Measurements from ENCODE around the gene PSMD13. TPM values are rescaled to one million over a fixed set of nuclear protein-coding genes. Genes with fewer than 3 reads are reported as not detected.

PSMD13 gene
- total RNA-seq, 2 experiments from 2014 or later = 56.9 to 57.8 TPM

Other genes with a start within 250 kb of the PSMD13 start
- gene SCGB1C1, start 43.9 kb upstream of the PSMD13 start, total RNA-seq = not detected
- gene BET1L, start 29.6 kb upstream of the PSMD13 start, total RNA-seq = 10 to 100 TPM; 69.5 to 72.7 TPM
- 100 to 1,000 TPM in 1 of 2 experiments, 10 to 100 TPM in 1; 99.6 to 104 TPM for gene RIC8A, start 29.3 kb upstream of the PSMD13 start, total RNA-seq
- 10 to 100 TPM; 16.4 to 18.0 TPM for gene SIRT3, start 634 bp upstream of the PSMD13 start, total RNA-seq
- 10 to 100 TPM; 14.4 to 14.7 TPM for gene NLRP6, start 41.4 kb downstream of the PSMD13 start, total RNA-seq
- gene PGGHG, start 52.1 kb downstream of the PSMD13 start, total RNA-seq = 100 to 1,000 TPM; 670 to 671 TPM
- gene IFITM5, start 62.5 kb downstream of the PSMD13 start, total RNA-seq = not detected
- 100 to 1,000 TPM; 364 to 383 TPM for gene IFITM2, start 70.8 kb downstream of the PSMD13 start, total RNA-seq
- gene IFITM1, start 77.1 kb downstream of the PSMD13 start, total RNA-seq = 100 to 1,000 TPM; 286 to 306 TPM
- 10 to 100 TPM; 15.9 to 20.1 TPM for gene IFITM3, start 83.9 kb downstream of the PSMD13 start, total RNA-seq
- gene B4GALNT4, start 132.5 kb downstream of the PSMD13 start, total RNA-seq = 1 to 10 TPM; 4.2 to 6.0 TPM
- gene PKP3, start 157.2 kb downstream of the PSMD13 start, total RNA-seq = under 1 TPM in 1 of 2 experiments, not detected in 1; 0.60 TPM
- 100 to 1,000 TPM; 358 to 392 TPM for gene SIGIRR, start 178.0 kb downstream of the PSMD13 start, total RNA-seq
- gene ANO9, start 205.0 kb downstream of the PSMD13 start, total RNA-seq = 100 to 1,000 TPM; 109 to 114 TPM
- gene PTDSS2, start 213.3 kb downstream of the PSMD13 start, total RNA-seq = 10 to 100 TPM; 15.2 to 18.4 TPM